HepG2 (cell line): ENCODE results near the gene PEMT. TPM values are rescaled to one million over a fixed set of nuclear protein-coding genes. Genes with fewer than 3 reads are reported as not detected.
A peak's percentile ranks its signal among the peaks of the same experiment; 100 is the strongest.

Experiments used
- ATAC-seq: fragments of 200-7000 bp; cut with Tn5 transposase; 3 replicates; pipeline ENCODE4 v1.9.1; 2020; ENCODE audit warnings: mild to moderate bottlenecking, moderate library complexity
- BruUV-seq: library from RNA; stranded (reverse); fragments of 400-500 nt; replicated peaks from 2 replicates; lab custom pipeline; 2021; lab: Mats Ljungman, UMichigan
- CTCF ChIA-PET: fragments of 300-600 bp; formaldehyde crosslinking; extraction: SDS; loops from one replicate; lab custom pipeline; 2021; ENCODE audit warnings: low total read pairs, inconsistent platforms, low intra/inter-chr PET ratio; lab: Yijun Ruan, JAX
- POLR2A ChIA-PET: fragments of 350-600 bp; sonication (Branson Sonifier 250); formaldehyde crosslinking; loops from one replicate; lab custom pipeline; 2020; ENCODE audit warnings: antibody characterized with exemption, inconsistent platforms; lab: Yijun Ruan, JAX
- DNase-seq: peaks from one replicate; pipeline ENCODE4 v3.0.0-alpha.2; 2015; ENCODE audit warnings: low spot score
- FAIRE-seq: peaks from 3 replicates; lab custom pipeline; 2011; peaks lifted over from hg19 to GRCh38; lab: Jason Lieb, UNC
- H2AFZ ChIP-seq: one replicate; pipeline ENCODE4 v1.6.1; 2011; ENCODE audit warnings: low read length, inconsistent platforms
- H3K27ac ChIP-seq: fragments of 300-600 bp; 3 replicates; pipeline ENCODE4 v1.8.0; 2011; ENCODE audit warnings: mixed run types, mild to moderate bottlenecking, mixed read lengths, low read length, inconsistent platforms; ENCODE audit not compliant: insufficient read depth; ENCODE audit errors: extremely low read length
- H3K27me3 ChIP-seq, 2 experiments: fragments of 200-600 bp in 1 of 2; 2 replicates in 1 of 2; 3 replicates in 1 of 2; pipeline versions ENCODE4 v1.6.0 to v1.8.0; 2011; ENCODE audit warnings: low read length in 2 of 2, mild to moderate bottlenecking in 2 of 2, moderate library complexity in 2 of 2, inconsistent platforms in 1 of 2; ENCODE audit not compliant: insufficient read depth in 2 of 2, control insufficient read depth in 1 of 2
- H3K36me3 ChIP-seq, 2 experiments: fragments of 200-600 bp in 1 of 2; replicated peaks in 1 of 2; 2 replicates in 1 of 2; 3 replicates in 1 of 2; pipeline versions ENCODE4 v1.5.1 to v1.8.0; 2011; ENCODE audit warnings: low read length in 2 of 2, inconsistent platforms in 1 of 2; ENCODE audit not compliant: insufficient read depth in 2 of 2, control insufficient read depth in 1 of 2
- H3K4me1 ChIP-seq: 2 replicates; pipeline ENCODE4 v1.5.1; 2012; ENCODE audit warnings: low read length, inconsistent platforms; ENCODE audit not compliant: insufficient read depth
- H3K4me2 ChIP-seq: 2 replicates; pipeline ENCODE4 v1.6.0; 2011; ENCODE audit warnings: low read depth, low read length, inconsistent platforms
- H3K4me3 ChIP-seq, 3 experiments: fragments of 200-600 bp in 1 of 3; sonication (generic), shearing (Covaris generic) in 1 of 3; replicated peaks in 1 of 3; 2 replicates each; pipeline ENCODE4 v1.5.1; 2011 to 2016; ENCODE audit warnings: low read length in 3 of 3, inconsistent platforms in 2 of 3, low read depth in 2 of 3, mild to moderate bottlenecking in 2 of 3, control low read depth in 1 of 3, mixed read lengths in 1 of 3; ENCODE audit not compliant: insufficient read depth in 1 of 3
- H3K79me2 ChIP-seq: one replicate; pipeline ENCODE4 v1.6.1; 2011; ENCODE audit warnings: low read length, inconsistent platforms; ENCODE audit not compliant: insufficient read depth
- H3K9ac ChIP-seq: 2 replicates; pipeline ENCODE4 v1.6.0; 2011; ENCODE audit warnings: mild to moderate bottlenecking, low read depth, low read length, inconsistent platforms; ENCODE audit not compliant: insufficient read depth
- H3K9me3 ChIP-seq: 2 replicates; pipeline ENCODE4 v1.5.1; 2012; ENCODE audit warnings: mild to moderate bottlenecking, low read length
- H4K20me1 ChIP-seq: 2 replicates; pipeline ENCODE4 v1.6.0; 2011; ENCODE audit warnings: inconsistent platforms, mild to moderate bottlenecking, low read length, moderate library complexity; ENCODE audit not compliant: insufficient read depth
- AGO2 ChIP-seq: fragments of 200-400 bp; formaldehyde crosslinking; optimal IDR thresholded peaks from 2 replicates; pipeline ENCODE3; 2017; ENCODE audit warnings: mild to moderate bottlenecking, low read depth, low read length, moderate library complexity
- HCFC1 ChIP-seq: fragments of 150-350 bp; IDR thresholded peaks from 2 replicates; pipeline ENCODE4 v1.6.1; 2014; ENCODE audit warnings: low read depth, low read length
- HMG20B ChIP-seq: conservative IDR thresholded peaks from 2 replicates; pipeline ENCODE4 v1.6.1; 2016; ENCODE audit warnings: missing genetic modification reagents, missing compliant biosample characterization
- POGZ ChIP-seq: sonication (generic); formaldehyde crosslinking; IDR thresholded peaks from 2 replicates; pipeline ENCODE4 v1.4.0; 2020; ENCODE audit warnings: mild to moderate bottlenecking, missing genetic modification reagents
- RBFOX2 ChIP-seq: fragments of 200-400 bp; formaldehyde crosslinking; IDR thresholded peaks from 2 replicates; pipeline ENCODE4 v1.6.1; 2017; ENCODE audit warnings: low read depth, mild to moderate bottlenecking, low read length
- SRSF1 ChIP-seq: fragments of 200-400 bp; formaldehyde crosslinking; optimal IDR thresholded peaks from 2 replicates; pipeline ENCODE3; 2017; ENCODE audit warnings: mild to moderate bottlenecking, low read depth, low read length, moderate library complexity
- ZC3H13 ChIP-seq: sonication (generic); formaldehyde crosslinking; IDR thresholded peaks from 2 replicates; pipeline ENCODE4 v1.8.1; 2023; ENCODE audit warnings: mild to moderate bottlenecking, missing genetic modification reagents, moderate library complexity
- ZNF644 ChIP-seq: IDR thresholded peaks from 2 replicates; pipeline ENCODE4 v1.6.1; 2016; ENCODE audit warnings: low read depth
- WGBS: methylation state at CpG from one replicate; pipeline ENCODE4 v1.1.6; 2017; ENCODE audit warnings: low lambda C conversion rate; 5-methylcytosine and 5-hydroxymethylcytosine counted together
- in situ Hi-C: cut with HindIII; loops from 2 replicates; pipeline ENCODE4 v1.10.0; 2017; ENCODE audit warnings: low pct_unique_long_range_greater_than_20kb; ENCODE audit not compliant: extremely low pct_ligation_motif_present
- intact Hi-C: fragments of 100-400 bp; cut with micrococcal nuclease; formaldehyde crosslinking; loops from one replicate; pipeline ENCODE4 v1.10.0; 2022; ENCODE audit not compliant: unreplicated experiment
- polyA plus RNA-seq, 8 experiments: library from polyadenylated mRNA; depleted of rRNA in 3 of 8; stranded (reverse) in 7 of 8; unstranded in 1 of 8; fragments of >200 nt; fragmentation: Illumina TruSeq in 4 of 8; extraction: Trizol in 4 of 8; gene quantifications; 2 replicates each; pipeline versions ENCODE4 v1.2.1 to v1.2.3, GENCODE V29; 2011 to 2016; ENCODE audit warnings: low read depth in 4 of 8, missing spikeins in 1 of 8, mixed read lengths in 1 of 8; ENCODE audit not compliant: insufficient read depth in 1 of 8
- total RNA-seq, 5 experiments: library from RNA; depleted of rRNA; stranded (reverse); fragments of >200 nt; fragmentation: Illumina TruSeq; extraction: Trizol; gene quantifications; 2 replicates each; pipeline ENCODE4 v1.2.3, GENCODE V29; 2016; ENCODE audit warnings: low read depth in 1 of 5

PEMT gene
- total and polyA plus RNA-seq, 2 of the 13 experiments (the other 11 are each of a cell fraction or from before 2014, with no cell fraction given) = 31.7 to 43.6 TPM

GRCh38 chr17:17492085-17492484, 99.4 kb downstream of the PEMT start:
- no peak overlapping the region for H3K4me2 ChIP-seq
- DNase-seq (no peak), ATAC-seq (no peak), FAIRE-seq (no peak)
- intact Hi-C loops (no loop called here), in situ Hi-C loops (no loop called here)
- no peaks in the 10 kb centered on the region for H4K20me1 ChIP-seq
- no peaks in the 10 kb centered on the region for H3K9me3 ChIP-seq
- no peak overlapping the region for H3K27ac ChIP-seq
- H3K4me3 ChIP-seq = no peak overlapping the region
- peaks cover 10 to 26% of the 10 kb centered on the region in 2 experiments; a peak in 4 of 5 replicates for H3K36me3 ChIP-seq
- H3K4me1 ChIP-seq = peaks cover 38% of the 10 kb centered on the region
- ChIA-PET POLR2A (interaction anchor here (0.6 kb wide), 1 partner anchor 106 kb away, joined by 3 read pairs; no protein-coding TSS in a partner anchor), CTCF (no interaction called here)
- H3K9ac ChIP-seq = no peak overlapping the region
- no TSS peak for BruUV-seq
- 84% methylated on average over 11 of the region's 11 CpGs for WGBS
- H3K79me2 ChIP-seq = no peaks in the 10 kb centered on the region
- no peak for TF ChIP-seq SRSF1
- TF ChIP-seq ZC3H13 = peak; percentile 49; the same call in 1 of the 2 replicates
- H2AFZ ChIP-seq = no peak overlapping the region
- 0 out of 5 replicates have a peak, but pooled peaks cover 0 to under 1% of the 10 kb centered on the region in 2 experiments for H3K27me3 ChIP-seq

GRCh38 chr17:17491546-17491988, 99.9 kb downstream of the PEMT start:
- H3K36me3 ChIP-seq = peaks cover 10 to 26% of the 10 kb centered on the region in 2 experiments; a peak in 4 of 5 replicates
- H4K20me1 ChIP-seq = no peaks in the 10 kb centered on the region
- H3K4me1 ChIP-seq = peaks cover 36% of the 10 kb centered on the region
- WGBS = 89% methylated on average over 5 of the region's 17 CpGs
- no peak overlapping the region for H3K9ac ChIP-seq
- H2AFZ ChIP-seq = no peak overlapping the region
- ChIA-PET POLR2A (interaction anchor here (1.1 to 2.1 kb wide), 3 partner anchors 44 to 85 kb away, joined by 3 to 6 read pairs (median 5); no protein-coding TSS in a partner anchor), CTCF (interaction anchor here (1.3 kb wide), 1 partner anchor 137 kb away, joined by 4 read pairs; no protein-coding TSS in a partner anchor)
- no peaks in the 10 kb centered on the region for H3K27me3 ChIP-seq
- in situ Hi-C loops = no loop called here
- DNase-seq (no peak), FAIRE-seq (no peak), ATAC-seq (no peak)
- no peak overlapping the region for H3K4me3 ChIP-seq
- no peak for TF ChIP-seq ZNF644
- TF ChIP-seq ZC3H13 = peak; percentile 37; the same call in 1 of the 2 replicates
- TF ChIP-seq HCFC1 = no peak
- peak; percentile 32; the same call in 1 of the 2 replicates for TF ChIP-seq RBFOX2
- peak; percentile 52 for TF ChIP-seq AGO2
- TF ChIP-seq POGZ = no peak
- no peak for TF ChIP-seq HMG20B (CRISPR knock-in tag)
- no peaks in the 10 kb centered on the region for H3K9me3 ChIP-seq
- H3K79me2 ChIP-seq = no peaks in the 10 kb centered on the region
- no TSS peak for BruUV-seq
- intact Hi-C loops = no loop called here
- no peak overlapping the region for H3K27ac ChIP-seq
- no peak overlapping the region for H3K4me2 ChIP-seq
